Vagina (tissue), 2 donors: ENCODE data around the gene TRAPPC2. TPM values are rescaled to one million over a fixed set of nuclear protein-coding genes. Genes with fewer than 3 reads are reported as not detected.
"Not testable (repeated sequence)": the region's sequence is repeated elsewhere in the genome, so short reads cannot be mapped to it uniquely, and the experiment has no call there.

Source experiments
- DNase-seq, 2 donors: peaks; one replicate each; pipeline ENCODE4 v3.0.0-alpha.2; 2017; ENCODE audit errors: extremely low spot score in 2 of 2
- H3K27ac ChIP-seq: fragments of 200-600 bp; sonication (generic); one replicate; pipeline ENCODE4 v1.5.1; 2019
- H3K27me3 ChIP-seq: fragments of 200-600 bp; sonication (generic); one replicate; pipeline ENCODE4 v1.5.1; 2019
- H3K36me3 ChIP-seq, 2 donors: fragments of 200-600 bp; sonication (generic); one replicate each; pipeline ENCODE4 v1.5.1; 2017 to 2019
- H3K4me1 ChIP-seq: fragments of 200-600 bp; sonication (generic); one replicate; pipeline ENCODE4 v1.5.1; 2019
- H3K4me3 ChIP-seq, 2 donors: fragments of 200-600 bp; sonication (generic); 1 replicate in 1 of 2; 2 replicates in 1 of 2; pipeline ENCODE4 v1.5.1; 2016 to 2019
- H3K9me3 ChIP-seq: fragments of 200-600 bp; sonication (generic); one replicate; pipeline ENCODE4 v1.5.1; 2019
- POLR2A ChIP-seq, 2 donors: fragments of 450-650 bp; IDR thresholded peaks; one replicate each; pipeline ENCODE4 v1.6.1; 2017; ENCODE audit warnings: antibody characterized with exemption in 2 of 2, mild to moderate bottlenecking in 2 of 2, moderate library complexity in 2 of 2
- POLR2AphosphoS5 ChIP-seq, 2 donors: sonication (generic); formaldehyde crosslinking; IDR thresholded peaks; one replicate each; pipeline ENCODE4 v1.9.0; 2017; ENCODE audit warnings: antibody characterized with exemption in 2 of 2, mild to moderate bottlenecking in 2 of 2, low read depth in 1 of 2; ENCODE audit not compliant: insufficient read depth in 1 of 2
- intact Hi-C: fragments of 100-400 bp; cut with DNase I; formaldehyde crosslinking; loops from one replicate; pipeline ENCODE4 v1.15.1; 2023
- total RNA-seq: library from RNA; depleted of rRNA; stranded (reverse); fragments of >200 nt; gene quantifications from one replicate; pipeline ENCODE4 v1.2.3, GENCODE V29; 2016
- TF ChIP-seq, protein P1 (sequence below), 3 experiments: fragments of 450-650 bp in 2 of 3; fragments of 200-600 bp in 1 of 3; sonication (generic) in 1 of 3; IDR thresholded peaks; one replicate each; pipeline ENCODE4 v1.5.1; 2017 to 2019; ENCODE audit warnings: antibody characterized with exemption in 3 of 3, mild to moderate bottlenecking in 2 of 3, moderate library complexity in 2 of 3

The TRAPPC2 gene
- total RNA-seq, 1 donor from 2014 or later = 14.2 TPM

GRCh38 chrX:13688384-13688957 lies 45.9 kb downstream of the TRAPPC2 start:
- Histone ChIP-seq H3K4me1 (peaks cover 21% of the 10 kb centered on the region), H3K9me3 (no peaks in the 10 kb centered on the region), H3K27ac (peak overlapping the region; percentile 82), H3K4me3 (peak overlapping the region; percentile 60 to 74), H3K36me3 (no peaks in the 10 kb centered on the region), H3K27me3 (no peaks in the 10 kb centered on the region)
- no peak for TF ChIP-seq POLR2A (IDR thresholded peaks at IDR 0.05)
- TF ChIP-seq, protein P1, sequence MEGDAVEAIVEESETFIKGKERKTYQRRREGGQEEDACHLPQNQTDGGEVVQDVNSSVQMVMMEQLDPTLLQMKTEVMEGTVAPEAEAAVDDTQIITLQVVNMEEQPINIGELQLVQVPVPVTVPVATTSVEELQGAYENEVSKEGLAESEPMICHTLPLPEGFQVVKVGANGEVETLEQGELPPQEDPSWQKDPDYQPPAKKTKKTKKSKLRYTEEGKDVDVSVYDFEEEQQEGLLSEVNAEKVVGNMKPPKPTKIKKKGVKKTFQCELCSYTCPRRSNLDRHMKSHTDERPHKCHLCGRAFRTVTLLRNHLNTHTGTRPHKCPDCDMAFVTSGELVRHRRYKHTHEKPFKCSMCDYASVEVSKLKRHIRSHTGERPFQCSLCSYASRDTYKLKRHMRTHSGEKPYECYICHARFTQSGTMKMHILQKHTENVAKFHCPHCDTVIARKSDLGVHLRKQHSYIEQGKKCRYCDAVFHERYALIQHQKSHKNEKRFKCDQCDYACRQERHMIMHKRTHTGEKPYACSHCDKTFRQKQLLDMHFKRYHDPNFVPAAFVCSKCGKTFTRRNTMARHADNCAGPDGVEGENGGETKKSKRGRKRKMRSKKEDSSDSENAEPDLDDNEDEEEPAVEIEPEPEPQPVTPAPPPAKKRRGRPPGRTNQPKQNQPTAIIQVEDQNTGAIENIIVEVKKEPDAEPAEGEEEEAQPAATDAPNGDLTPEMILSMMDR (IDR thresholded peaks at IDR 0.05) = no peak
- no peak for TF ChIP-seq POLR2AphosphoS5 (IDR thresholded peaks at IDR 0.05; ENCODE audit: insufficient read depth in 1 of 2, low read depth in 1 of 2)
- intact Hi-C loops = no loop called here
- no peak for DNase-seq

DNA sequence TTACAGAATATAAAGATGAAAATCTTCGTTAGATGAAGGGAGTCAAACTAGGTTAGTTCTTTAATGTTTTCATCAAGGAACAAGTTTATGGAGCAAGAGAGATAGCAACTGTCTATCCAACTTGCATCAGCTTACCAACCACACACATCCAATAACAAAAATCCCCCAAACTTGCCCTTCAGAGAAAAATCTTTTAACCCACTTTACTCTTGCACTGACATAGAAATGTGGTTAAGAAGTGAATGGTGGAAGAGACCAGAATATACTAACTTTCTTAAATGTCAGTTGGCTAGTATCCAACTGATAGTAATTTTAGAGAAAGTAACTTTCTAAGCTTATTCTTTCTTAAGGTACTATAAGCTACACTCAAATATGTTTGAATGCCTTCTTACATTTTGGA lies 47.2 kb downstream of the TRAPPC2 start:
- Histone ChIP-seq H3K4me1 (peaks cover 10% of the 10 kb centered on the region), H3K36me3 (no peaks in the 10 kb centered on the region), H3K4me3 (no peak overlapping the region), H3K9me3 (no peaks in the 10 kb centered on the region), H3K27ac (no peak overlapping the region), H3K27me3 (no peaks in the 10 kb centered on the region)
- no peak for DNase-seq
- intact Hi-C loops = no loop called here
- no peak for TF ChIP-seq POLR2AphosphoS5 (IDR thresholded peaks at IDR 0.05; ENCODE audit: insufficient read depth in 1 of 2, low read depth in 1 of 2)
- no peak for TF ChIP-seq POLR2A (IDR thresholded peaks at IDR 0.05)
- TF ChIP-seq, protein P1 (IDR thresholded peaks at IDR 0.05) = no peak

GRCh38 chrX:13685126-13685763 lies 49.2 kb downstream of the TRAPPC2 start:
- no peak overlapping the region for H3K4me3 ChIP-seq
- no peaks in the 10 kb centered on the region for H3K27me3 ChIP-seq
- no peak for DNase-seq
- H3K36me3 ChIP-seq = no peaks in the 10 kb centered on the region
- H3K4me1 ChIP-seq = no peaks in the 10 kb centered on the region
- no peaks in the 10 kb centered on the region for H3K9me3 ChIP-seq
- no peak overlapping the region for H3K27ac ChIP-seq
- intact Hi-C loops = no loop called here
- TF ChIP-seq, protein P1 (IDR thresholded peaks at IDR 0.05) = no peak
- no peak for TF ChIP-seq POLR2AphosphoS5 (IDR thresholded peaks at IDR 0.05; ENCODE audit: insufficient read depth in 1 of 2, low read depth in 1 of 2)
- TF ChIP-seq POLR2A (IDR thresholded peaks at IDR 0.05) = no peak

- Histone ChIP-seq H3K4me1 (no peaks in the 10 kb centered on the region), H3K9me3 (no peaks in the 10 kb centered on the region), H3K27me3 (no peaks in the 10 kb centered on the region), H3K4me3 (no peak overlapping the region), H3K36me3 (no peaks in the 10 kb centered on the region), H3K27ac (no peak overlapping the region)
- TF ChIP-seq POLR2A (IDR thresholded peaks at IDR 0.05) (no peak), POLR2AphosphoS5 (IDR thresholded peaks at IDR 0.05; ENCODE audit: insufficient read depth in 1 of 2, low read depth in 1 of 2) (no peak)
- TF ChIP-seq, protein P1 (IDR thresholded peaks at IDR 0.05) = no peak
- no peak for DNase-seq
- intact Hi-C loops = no loop called here
These were observed 50.1 kb downstream of the TRAPPC2 start for GRCh38 chrX:13684361-13684760.

- intact Hi-C loops = no loop called here
- TF ChIP-seq, protein P1 (IDR thresholded peaks at IDR 0.05) = no peak
- TF ChIP-seq POLR2AphosphoS5 (IDR thresholded peaks at IDR 0.05; ENCODE audit: insufficient read depth in 1 of 2, low read depth in 1 of 2) (no peak), POLR2A (IDR thresholded peaks at IDR 0.05) (no peak)
- Histone ChIP-seq H3K27ac (no peak overlapping the region), H3K27me3 (no peaks in the 10 kb centered on the region), H3K4me3 (no peak overlapping the region), H3K4me1 (no peaks in the 10 kb centered on the region), H3K36me3 (no peaks in the 10 kb centered on the region), H3K9me3 (no peaks in the 10 kb centered on the region)
- DNase-seq = no peak
These were observed 52.8 kb downstream of the TRAPPC2 start for GRCh38 chrX:13681595-13681994.

DNA sequence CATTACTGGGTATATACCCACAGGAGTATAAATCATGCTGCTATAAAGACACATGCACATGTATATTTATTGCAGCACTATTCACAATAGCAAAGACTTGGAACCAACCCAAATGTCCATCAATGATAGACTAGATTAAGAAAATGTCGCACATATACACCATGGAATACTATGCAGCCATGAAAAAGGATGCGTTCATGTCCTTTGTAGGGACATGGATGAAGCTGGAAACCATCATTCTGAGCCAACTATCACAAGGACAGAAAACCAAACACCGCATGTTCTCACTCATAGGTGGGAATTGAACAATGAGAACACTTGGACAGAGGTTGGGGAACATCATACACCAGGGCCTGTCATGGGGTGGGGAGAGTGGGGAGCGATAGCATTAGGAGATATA lies 54.7 kb downstream of the TRAPPC2 start:
- not testable (repeated sequence) for H3K36me3 ChIP-seq

More for the DNA sequence above, 54.7 kb downstream of the TRAPPC2 start:
- H3K4me1 ChIP-seq, H3K9me3 ChIP-seq, intact Hi-C loops, H3K27me3 ChIP-seq, DNase-seq, H3K4me3 ChIP-seq, H3K27ac ChIP-seq: not testable (repeated sequence)
